Adipocyte (in vitro differentiated cells): ENCODE data around the gene TMEM131.
"Not testable (repeated sequence)": the region's sequence is repeated elsewhere in the genome, so short reads cannot be mapped to it uniquely, and the experiment has no call there.

Experiments used
- DNase-seq: peaks from one replicate; pipeline ENCODE4 v3.0.0-alpha.2; 2015; ENCODE audit warnings: low read depth
- H3K27me3 ChIP-seq: replicated peaks from 2 replicates; pipeline ENCODE4 v1.7.0; 2013; ENCODE audit warnings: mild to moderate bottlenecking, low read length, moderate library complexity; ENCODE audit not compliant: control insufficient read depth, insufficient read depth
- H3K36me3 ChIP-seq: 2 replicates; pipeline ENCODE4 v1.7.0; 2013; ENCODE audit warnings: low read length, mild to moderate bottlenecking, moderate library complexity; ENCODE audit not compliant: control insufficient read depth, insufficient read depth, severe bottlenecking
- H3K4me1 ChIP-seq: 2 replicates; pipeline ENCODE4 v1.7.0; 2013; ENCODE audit warnings: mild to moderate bottlenecking, low read length, moderate library complexity; ENCODE audit not compliant: control insufficient read depth, insufficient read depth
- H3K4me3 ChIP-seq: 2 replicates; pipeline ENCODE4 v1.7.0; 2013; ENCODE audit warnings: mild to moderate bottlenecking, low read length, moderate library complexity
- H3K9ac ChIP-seq: 2 replicates; pipeline ENCODE4 v1.7.0; 2013; ENCODE audit warnings: mild to moderate bottlenecking, low read length, moderate library complexity
- H3K9me3 ChIP-seq: 2 replicates; pipeline ENCODE4 v1.7.0; 2013; ENCODE audit warnings: mild to moderate bottlenecking, low read length, moderate library complexity; ENCODE audit not compliant: control insufficient read depth

TMEM131 gene

GRCh38 chr2:97821862-97822261 is 173.9 kb downstream of the TMEM131 start:
- not testable (repeated sequence) for H3K4me3 ChIP-seq

GRCh38 chr2:97819754-97820153 is 176.0 kb downstream of the TMEM131 start:
- no peak for DNase-seq
- Histone ChIP-seq H3K4me3 (no peak overlapping the region), H3K36me3 (peaks cover 28% of the 10 kb centered on the region), H3K9ac (no peak overlapping the region), H3K27me3 (no peaks in the 10 kb centered on the region), H3K4me1 (no peaks in the 10 kb centered on the region), H3K9me3 (no peaks in the 10 kb centered on the region)

More at GRCh38 chr2:97821862-97822261, 173.9 kb downstream of the TMEM131 start:
- not testable (repeated sequence) for H3K27me3 ChIP-seq, H3K9me3 ChIP-seq, H3K4me1 ChIP-seq, H3K9ac ChIP-seq, DNase-seq
- H3K36me3 ChIP-seq, result peaks cover 30% of the 10 kb centered on the region

DNA sequence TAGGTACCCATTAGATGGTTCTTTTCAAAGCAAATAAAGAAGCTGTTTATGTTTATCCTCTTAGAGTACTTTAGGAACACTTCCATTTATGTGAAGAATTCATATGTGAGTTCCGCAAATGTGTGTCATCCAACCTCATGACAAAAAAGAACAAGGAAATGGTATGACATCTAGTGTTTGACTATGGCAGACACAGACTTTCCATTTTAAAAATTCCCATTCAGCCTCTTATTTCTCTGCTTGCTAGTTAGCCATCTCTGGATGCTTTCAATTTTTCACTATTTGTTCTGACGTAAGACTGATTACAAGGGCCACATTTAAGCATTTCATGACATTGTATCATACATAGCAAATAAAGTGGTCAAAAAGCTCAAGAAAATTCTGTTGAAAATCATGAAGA is 179.3 kb downstream of the TMEM131 start:
- no peaks in the 10 kb centered on the region for H3K9me3 ChIP-seq
- DNase-seq, result no peak
- no peaks in the 10 kb centered on the region for H3K27me3 ChIP-seq
- no peak overlapping the region for H3K4me3 ChIP-seq
- no peak overlapping the region for H3K9ac ChIP-seq
- no peaks in the 10 kb centered on the region for H3K4me1 ChIP-seq
- H3K36me3 ChIP-seq, result peaks cover 55% of the 10 kb centered on the region

GRCh38 chr2:97812931-97813330 is 182.8 kb downstream of the TMEM131 start:
- H3K4me1 ChIP-seq, result peaks cover 7% of the 10 kb centered on the region
- no peak overlapping the region for H3K9ac ChIP-seq
- peaks cover 64% of the 10 kb centered on the region for H3K36me3 ChIP-seq
- H3K9me3 ChIP-seq, result no peaks in the 10 kb centered on the region
- no peak for DNase-seq
- H3K27me3 ChIP-seq, result no peaks in the 10 kb centered on the region
- no peak overlapping the region for H3K4me3 ChIP-seq

DNA sequence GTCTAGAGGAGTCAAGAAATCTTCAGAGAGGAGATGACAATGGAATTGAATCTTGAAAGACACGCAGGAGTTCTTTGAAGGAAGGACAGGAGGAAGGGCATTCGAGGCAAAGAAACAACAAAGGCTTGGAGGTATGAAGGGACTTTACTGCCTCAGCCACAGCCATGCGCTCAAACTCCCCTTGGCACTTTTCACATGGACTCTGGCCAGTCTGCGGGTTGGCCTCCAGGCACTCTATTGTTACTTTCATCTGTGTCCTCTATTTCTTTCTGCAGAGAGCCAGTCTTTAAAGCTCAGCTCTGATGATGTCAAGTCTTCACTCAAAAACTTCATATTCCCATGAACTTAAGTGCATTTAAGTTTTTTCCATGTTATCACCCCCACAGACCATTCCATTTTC is 186.9 kb downstream of the TMEM131 start:
- H3K9ac ChIP-seq, result no peak overlapping the region
- no peak for DNase-seq
- H3K4me3 ChIP-seq, result no peak overlapping the region
- H3K9me3 ChIP-seq, result no peaks in the 10 kb centered on the region
- no peaks in the 10 kb centered on the region for H3K27me3 ChIP-seq
- peaks cover 60% of the 10 kb centered on the region for H3K36me3 ChIP-seq
- H3K4me1 ChIP-seq, result peaks cover 7% of the 10 kb centered on the region

GRCh38 chr2:97806738-97807618 is 188.8 kb downstream of the TMEM131 start:
- DNase-seq, result peak; percentile 87
- no peaks in the 10 kb centered on the region for H3K9me3 ChIP-seq
- peaks cover 7% of the 10 kb centered on the region for H3K4me1 ChIP-seq
- no peaks in the 10 kb centered on the region for H3K27me3 ChIP-seq
- H3K9ac ChIP-seq, result no peak overlapping the region
- H3K4me3 ChIP-seq, result no peak overlapping the region
- H3K36me3 ChIP-seq, result peaks cover 56% of the 10 kb centered on the region

DNA sequence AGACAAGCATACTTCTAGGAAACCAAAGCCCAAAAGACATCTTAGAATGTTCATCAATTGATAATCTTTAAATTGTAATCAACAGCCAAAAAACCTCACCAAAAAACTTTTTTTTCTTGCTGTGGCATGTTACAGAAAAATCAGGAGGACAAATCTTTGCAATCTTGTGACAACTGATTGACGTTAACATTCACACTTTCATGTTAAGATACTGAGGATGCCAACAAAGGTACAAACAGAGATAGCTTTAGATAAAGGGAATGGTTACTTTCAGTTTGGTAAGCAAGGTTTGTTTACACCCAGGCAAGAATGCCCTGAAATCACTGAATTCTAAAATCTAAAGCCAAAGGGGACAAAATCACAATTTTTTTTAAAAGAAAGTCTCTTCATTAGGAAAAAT is 190.0 kb downstream of the TMEM131 start:
- H3K9ac ChIP-seq, result no peak overlapping the region
- H3K36me3 ChIP-seq, result peaks cover 56% of the 10 kb centered on the region
- peaks cover 5% of the 10 kb centered on the region for H3K4me1 ChIP-seq
- no peaks in the 10 kb centered on the region for H3K27me3 ChIP-seq
- no peaks in the 10 kb centered on the region for H3K9me3 ChIP-seq
- no peak overlapping the region for H3K4me3 ChIP-seq
- DNase-seq, result no peak

- Histone ChIP-seq H3K36me3 (peaks cover 69% of the 10 kb centered on the region), H3K27me3 (no peaks in the 10 kb centered on the region), H3K9me3 (no peaks in the 10 kb centered on the region), H3K4me1 (no peaks in the 10 kb centered on the region), H3K9ac (no peak overlapping the region), H3K4me3 (no peak overlapping the region)
- DNase-seq, result no peak
Measured at GRCh38 chr2:97801028-97801427, 194.7 kb downstream of the TMEM131 start.

DNA sequence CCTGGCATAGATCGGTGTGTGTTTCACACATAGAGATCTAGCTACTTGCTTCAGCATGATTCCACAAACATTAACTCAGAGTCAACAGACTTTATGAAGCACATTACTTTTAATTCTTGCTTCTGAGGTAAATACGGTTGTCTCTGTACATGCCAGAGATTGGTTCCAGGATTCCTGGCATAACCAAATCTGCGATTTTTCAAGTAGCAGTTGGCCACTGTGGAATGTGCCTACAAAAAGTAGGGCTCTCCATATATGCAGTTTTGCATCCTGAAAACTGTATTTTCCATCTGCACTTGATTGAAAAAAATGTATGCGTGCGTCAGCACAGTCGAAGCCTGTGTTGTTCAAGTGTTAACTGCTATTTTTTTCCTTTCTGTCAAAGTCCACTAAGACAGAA is 197.3 kb downstream of the TMEM131 start:
- DNase-seq, result no peak
- H3K36me3 ChIP-seq, result peaks cover 71% of the 10 kb centered on the region
- no peak overlapping the region for H3K9ac ChIP-seq

GRCh38 chr2:97797355-97797754 is 198.4 kb downstream of the TMEM131 start:
- H3K36me3 ChIP-seq, result peaks cover 72% of the 10 kb centered on the region
- no peak overlapping the region for H3K4me3 ChIP-seq

More for the DNA sequence above, 197.3 kb downstream of the TMEM131 start:
- H3K9me3 ChIP-seq, result no peaks in the 10 kb centered on the region
- no peak overlapping the region for H3K4me3 ChIP-seq
- H3K27me3 ChIP-seq, result no peaks in the 10 kb centered on the region
- H3K4me1 ChIP-seq, result no peaks in the 10 kb centered on the region

GRCh38 chr2:97796465-97797126 is 199.2 kb downstream of the TMEM131 start:
- Histone ChIP-seq H3K9ac (no peak overlapping the region), H3K4me1 (no peaks in the 10 kb centered on the region), H3K36me3 (peaks cover 73% of the 10 kb centered on the region), H3K4me3 (no peak overlapping the region), H3K27me3 (no peaks in the 10 kb centered on the region), H3K9me3 (no peaks in the 10 kb centered on the region)
- no peak for DNase-seq

More at GRCh38 chr2:97797355-97797754, 198.4 kb downstream of the TMEM131 start:
- Histone ChIP-seq H3K9me3 (no peaks in the 10 kb centered on the region), H3K27me3 (no peaks in the 10 kb centered on the region), H3K9ac (no peak overlapping the region), H3K4me1 (no peaks in the 10 kb centered on the region)
- DNase-seq, result no peak
